ENCODE results near the gene FUT9.

- TF ChIP-seq CEBPB (IDR thresholded peaks at IDR 0.05; ENCODE audit: borderline replicate concordance in 1 of 2, low read depth in 2 of 2, low read length in 2 of 2) = no peak
- no peak for TF ChIP-seq MYC (IDR thresholded peaks at IDR 0.05; ENCODE audit: insufficient read depth, insufficient read length, insufficient replicate concordance, low read length, severe bottlenecking)
- TF ChIP-seq, protein P1, sequence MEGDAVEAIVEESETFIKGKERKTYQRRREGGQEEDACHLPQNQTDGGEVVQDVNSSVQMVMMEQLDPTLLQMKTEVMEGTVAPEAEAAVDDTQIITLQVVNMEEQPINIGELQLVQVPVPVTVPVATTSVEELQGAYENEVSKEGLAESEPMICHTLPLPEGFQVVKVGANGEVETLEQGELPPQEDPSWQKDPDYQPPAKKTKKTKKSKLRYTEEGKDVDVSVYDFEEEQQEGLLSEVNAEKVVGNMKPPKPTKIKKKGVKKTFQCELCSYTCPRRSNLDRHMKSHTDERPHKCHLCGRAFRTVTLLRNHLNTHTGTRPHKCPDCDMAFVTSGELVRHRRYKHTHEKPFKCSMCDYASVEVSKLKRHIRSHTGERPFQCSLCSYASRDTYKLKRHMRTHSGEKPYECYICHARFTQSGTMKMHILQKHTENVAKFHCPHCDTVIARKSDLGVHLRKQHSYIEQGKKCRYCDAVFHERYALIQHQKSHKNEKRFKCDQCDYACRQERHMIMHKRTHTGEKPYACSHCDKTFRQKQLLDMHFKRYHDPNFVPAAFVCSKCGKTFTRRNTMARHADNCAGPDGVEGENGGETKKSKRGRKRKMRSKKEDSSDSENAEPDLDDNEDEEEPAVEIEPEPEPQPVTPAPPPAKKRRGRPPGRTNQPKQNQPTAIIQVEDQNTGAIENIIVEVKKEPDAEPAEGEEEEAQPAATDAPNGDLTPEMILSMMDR (IDR thresholded peaks at IDR 0.05 in 2 of 3, conservative IDR thresholded peaks at IDR 0.05 in 1 of 3; ENCODE audit: control insufficient read depth in 2 of 3, extremely low read depth in 1 of 3, insufficient read depth in 1 of 3, low read depth in 3 of 3, low read length in 3 of 3) = no peak
- no peak for TF ChIP-seq ZNF24 (IDR thresholded peaks at IDR 0.05)
- TF ChIP-seq POLR2AphosphoS5 (IDR thresholded peaks at IDR 0.05; ENCODE audit: low read length) = no peak
- TF ChIP-seq MAX (IDR thresholded peaks at IDR 0.05; ENCODE audit: low read depth, low read length) = no peak
- no peak for TF ChIP-seq STAT1 (conservative IDR thresholded peaks at IDR 0.05)
These were observed 141.3 kb downstream of the FUT9 start for GRCh38 chr6:96157018-96157565.

Measured in GM12878 (cell line).